Measurements from ENCODE around the gene HTR6. TPM values are rescaled to one million over a fixed set of nuclear protein-coding genes. Genes with fewer than 3 reads are reported as not detected.
"Not testable (repeated sequence)": the region's sequence is repeated elsewhere in the genome, so short reads cannot be mapped to it uniquely, and the experiment has no call there.

The HTR6 gene
- total RNA-seq, 4 donors from 2014 or later, result not detected

DNA sequence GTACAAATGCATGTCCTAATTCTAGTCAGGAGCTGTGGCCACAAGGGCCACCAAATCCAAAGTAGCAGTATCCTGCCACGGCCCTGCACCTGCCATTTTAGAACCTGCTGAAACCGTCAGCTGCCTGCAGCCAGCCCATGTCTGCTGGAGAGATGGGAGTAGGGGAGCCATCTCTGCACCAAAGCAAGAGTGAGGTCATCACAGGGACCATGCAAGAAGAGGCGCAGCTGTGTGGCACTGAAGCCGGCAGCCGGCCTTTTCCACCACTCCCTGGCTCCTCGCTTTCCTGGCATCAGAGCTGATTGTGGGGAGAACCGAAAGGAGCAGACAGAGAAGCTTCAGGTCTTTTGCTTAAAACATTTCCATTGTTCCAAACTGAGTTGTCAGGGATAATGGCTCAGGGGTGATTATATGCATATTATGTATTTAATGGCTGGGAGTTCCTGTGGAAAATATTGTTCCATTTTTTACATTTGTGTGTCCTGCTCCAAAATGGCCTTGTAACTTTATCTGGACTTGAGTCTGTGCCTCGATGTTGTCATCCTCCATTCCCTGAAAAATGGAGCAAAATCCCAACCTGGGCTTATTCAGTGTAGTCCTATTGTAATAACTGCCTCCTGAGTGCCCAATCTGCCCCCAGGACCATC, 39.3 kb upstream of the HTR6 start:
- peaks cover 0 to 32% (median under 1%) of the 10 kb centered on the region in 4 donors for H3K4me1 ChIP-seq
- TF ChIP-seq, protein P1, sequence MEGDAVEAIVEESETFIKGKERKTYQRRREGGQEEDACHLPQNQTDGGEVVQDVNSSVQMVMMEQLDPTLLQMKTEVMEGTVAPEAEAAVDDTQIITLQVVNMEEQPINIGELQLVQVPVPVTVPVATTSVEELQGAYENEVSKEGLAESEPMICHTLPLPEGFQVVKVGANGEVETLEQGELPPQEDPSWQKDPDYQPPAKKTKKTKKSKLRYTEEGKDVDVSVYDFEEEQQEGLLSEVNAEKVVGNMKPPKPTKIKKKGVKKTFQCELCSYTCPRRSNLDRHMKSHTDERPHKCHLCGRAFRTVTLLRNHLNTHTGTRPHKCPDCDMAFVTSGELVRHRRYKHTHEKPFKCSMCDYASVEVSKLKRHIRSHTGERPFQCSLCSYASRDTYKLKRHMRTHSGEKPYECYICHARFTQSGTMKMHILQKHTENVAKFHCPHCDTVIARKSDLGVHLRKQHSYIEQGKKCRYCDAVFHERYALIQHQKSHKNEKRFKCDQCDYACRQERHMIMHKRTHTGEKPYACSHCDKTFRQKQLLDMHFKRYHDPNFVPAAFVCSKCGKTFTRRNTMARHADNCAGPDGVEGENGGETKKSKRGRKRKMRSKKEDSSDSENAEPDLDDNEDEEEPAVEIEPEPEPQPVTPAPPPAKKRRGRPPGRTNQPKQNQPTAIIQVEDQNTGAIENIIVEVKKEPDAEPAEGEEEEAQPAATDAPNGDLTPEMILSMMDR (IDR thresholded peaks at IDR 0.05), result no peak
- TF ChIP-seq EP300 (IDR thresholded peaks at IDR 0.05) (no peak), POLR2A (IDR thresholded peaks at IDR 0.05) (no peak)
- DNase-seq (ENCODE audit: low spot score in 2 of 2), result no peak
- no peak overlapping the region for H3K4me3 ChIP-seq
- WGBS, 2 donors, result 88 to 94% methylated on average over 8 of the region's 8 CpGs
- H3K36me3 ChIP-seq, result peaks cover 0 to 58% (median 9%) of the 10 kb centered on the region in 3 donors
- no peak overlapping the region for H3K27ac ChIP-seq
- H3K27me3 ChIP-seq, result no peaks in the 10 kb centered on the region
- H3K9me3 ChIP-seq, result no peaks in the 10 kb centered on the region

DNA sequence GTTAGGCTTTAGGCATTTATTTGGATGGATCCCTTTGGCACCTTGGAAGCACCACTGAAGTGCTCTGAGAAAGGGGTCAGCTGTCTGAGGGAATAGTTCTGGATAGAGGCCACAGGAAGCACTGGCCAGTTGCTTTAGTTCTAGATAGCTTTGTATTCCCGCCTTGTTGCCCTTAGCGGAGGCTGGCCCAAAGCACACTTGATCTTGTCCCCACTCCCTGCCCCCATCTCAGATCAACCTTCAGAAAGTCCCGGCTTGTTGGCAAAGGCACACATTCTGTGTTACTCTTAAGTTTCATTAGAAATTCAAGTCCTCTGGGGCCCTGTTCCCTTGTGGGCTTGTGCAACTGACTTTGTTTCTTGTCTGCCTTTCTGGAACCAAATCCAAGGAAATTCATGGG, 35.8 kb upstream of the HTR6 start:
- H3K4me3 ChIP-seq, result no peak overlapping the region
- no peak overlapping the region for H3K27ac ChIP-seq
- H3K9me3 ChIP-seq, result no peaks in the 10 kb centered on the region
- TF ChIP-seq, protein P1 (IDR thresholded peaks at IDR 0.05), result no peak
- TF ChIP-seq POLR2A (IDR thresholded peaks at IDR 0.05) (no peak), EP300 (IDR thresholded peaks at IDR 0.05) (no peak)
- H3K27me3 ChIP-seq, result no peaks in the 10 kb centered on the region
- H3K4me1 ChIP-seq, result peaks cover 0 to 14% (median 0%) of the 10 kb centered on the region in 4 donors
- peaks cover 0 to 53% (median 6%) of the 10 kb centered on the region in 3 donors for H3K36me3 ChIP-seq
- WGBS, 2 donors, result 66 to 74% methylated on average over 3 of the region's 3 CpGs
- no peak for DNase-seq (ENCODE audit: low spot score in 2 of 2)

DNA sequence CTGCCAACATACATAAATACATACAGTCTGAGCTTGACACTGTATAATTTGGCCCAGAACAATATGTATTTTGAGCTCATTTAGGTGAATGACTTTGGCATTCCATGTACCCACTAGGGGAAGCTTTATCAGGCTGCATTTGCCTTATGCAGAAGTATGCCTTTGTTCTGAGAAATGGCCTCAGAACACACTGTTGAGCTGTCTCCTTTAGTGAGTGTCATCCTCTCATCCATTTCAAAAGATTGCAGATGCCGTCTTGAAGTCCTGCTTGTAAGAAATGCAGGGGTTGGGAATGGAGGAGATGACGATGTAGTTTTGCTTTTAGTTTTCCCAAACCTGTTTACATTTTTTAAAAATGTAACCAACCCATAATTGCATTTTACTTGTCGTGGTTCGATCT, 35.3 kb upstream of the HTR6 start:
- Histone ChIP-seq H3K4me1 (peaks cover 0 to 14% (median 0%) of the 10 kb centered on the region in 4 donors), H3K27ac (no peak overlapping the region), H3K9me3 (no peaks in the 10 kb centered on the region), H3K4me3 (no peak overlapping the region), H3K27me3 (no peaks in the 10 kb centered on the region), H3K36me3 (peaks cover 0 to 48% (median 4%) of the 10 kb centered on the region in 3 donors)
- WGBS, 2 donors, result 68 to 80% methylated on average over 4 of the region's 4 CpGs
- TF ChIP-seq POLR2A (IDR thresholded peaks at IDR 0.05), result no peak
- no peak for TF ChIP-seq EP300 (IDR thresholded peaks at IDR 0.05)
- TF ChIP-seq, protein P1 (IDR thresholded peaks at IDR 0.05), result no peak
- no peak for DNase-seq (ENCODE audit: low spot score in 2 of 2)

DNA sequence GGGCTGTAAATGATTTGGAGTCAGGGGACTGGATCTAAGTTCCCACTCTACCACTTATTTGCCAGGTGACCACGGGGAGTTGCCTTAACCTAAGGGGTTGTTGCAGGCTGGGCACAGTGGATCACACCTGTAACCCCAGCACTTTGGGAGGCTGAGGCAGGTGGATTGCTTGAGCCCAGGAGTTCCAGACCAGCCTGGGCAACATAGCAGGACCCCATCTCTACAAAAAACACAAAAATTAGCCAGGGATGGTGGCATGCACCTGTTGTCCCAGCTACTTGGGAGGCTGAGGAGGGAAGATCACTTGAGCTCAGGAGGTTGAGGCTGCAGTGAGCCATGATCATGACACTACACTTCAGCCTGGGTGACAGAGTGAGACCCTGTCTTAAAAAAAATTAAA, 34.5 kb upstream of the HTR6 start:
- H3K4me3 ChIP-seq; H3K27me3 ChIP-seq; H3K27ac ChIP-seq; DNase-seq (ENCODE audit: low spot score in 2 of 2); H3K9me3 ChIP-seq: not testable (repeated sequence)
- Histone ChIP-seq H3K36me3 (peaks cover 0 to 40% (median 4%) of the 10 kb centered on the region in 3 donors), H3K4me1 (peaks cover 0 to 14% (median 0%) of the 10 kb centered on the region in 4 donors)
- 93 to 100% methylated on average over 1 of the region's 1 CpG for WGBS, 2 donors

DNA sequence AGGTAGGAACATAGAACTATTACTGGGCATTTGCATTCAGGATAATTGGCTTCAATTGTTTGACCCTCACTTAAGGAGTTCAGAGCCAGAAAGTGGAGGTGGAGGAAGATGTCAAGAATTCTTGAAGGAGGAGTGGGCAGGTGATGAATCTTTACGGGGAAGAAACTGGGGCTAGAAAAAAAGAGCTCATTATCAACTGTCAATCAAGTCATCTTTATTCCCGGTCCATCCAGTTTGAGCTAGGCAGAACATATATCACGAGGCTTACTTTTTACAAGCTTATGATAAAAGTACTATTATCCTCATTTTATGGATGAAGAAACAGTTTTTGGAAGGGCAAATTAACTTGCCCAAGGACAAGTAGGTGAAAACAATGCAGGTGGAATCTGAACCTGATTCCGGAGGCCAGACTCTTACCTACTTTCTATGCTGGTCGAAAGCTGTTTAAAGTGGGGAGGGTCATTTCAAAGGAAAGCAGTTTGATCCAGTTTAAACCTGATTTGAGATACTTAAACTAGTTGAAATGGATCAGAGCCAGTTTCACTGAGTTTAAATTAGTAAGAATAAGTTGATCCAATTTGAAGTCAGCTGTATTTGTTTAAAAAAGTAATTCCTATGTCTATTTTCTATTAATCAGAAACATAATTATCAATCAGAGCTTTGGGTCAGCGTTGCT, 33.8 kb upstream of the HTR6 start:
- H3K36me3 ChIP-seq, result peaks cover 0 to 33% (median 4%) of the 10 kb centered on the region in 3 donors
- no peaks in the 10 kb centered on the region for H3K9me3 ChIP-seq
- peaks cover 0 to 11% (median 0%) of the 10 kb centered on the region in 4 donors for H3K4me1 ChIP-seq
- no peak overlapping the region for H3K4me3 ChIP-seq
- no peak for DNase-seq (ENCODE audit: low spot score in 2 of 2)
- TF ChIP-seq, protein P1 (IDR thresholded peaks at IDR 0.05), result no peak
- TF ChIP-seq POLR2A (IDR thresholded peaks at IDR 0.05) (no peak), EP300 (IDR thresholded peaks at IDR 0.05) (no peak)
- 81 to 85% methylated on average over 6 of the region's 6 CpGs for WGBS, 2 donors
- H3K27me3 ChIP-seq, result no peaks in the 10 kb centered on the region
- H3K27ac ChIP-seq, result no peak overlapping the region

Measured in tibial nerve (tissue), 4 donors.